Measurements from ENCODE around the gene MRPL12. TPM values are rescaled to one million over a fixed set of nuclear protein-coding genes. Genes with fewer than 3 reads are reported as not detected.

MRPL12 gene
- total RNA-seq, result 232 TPM in 2 replicates

DNA sequence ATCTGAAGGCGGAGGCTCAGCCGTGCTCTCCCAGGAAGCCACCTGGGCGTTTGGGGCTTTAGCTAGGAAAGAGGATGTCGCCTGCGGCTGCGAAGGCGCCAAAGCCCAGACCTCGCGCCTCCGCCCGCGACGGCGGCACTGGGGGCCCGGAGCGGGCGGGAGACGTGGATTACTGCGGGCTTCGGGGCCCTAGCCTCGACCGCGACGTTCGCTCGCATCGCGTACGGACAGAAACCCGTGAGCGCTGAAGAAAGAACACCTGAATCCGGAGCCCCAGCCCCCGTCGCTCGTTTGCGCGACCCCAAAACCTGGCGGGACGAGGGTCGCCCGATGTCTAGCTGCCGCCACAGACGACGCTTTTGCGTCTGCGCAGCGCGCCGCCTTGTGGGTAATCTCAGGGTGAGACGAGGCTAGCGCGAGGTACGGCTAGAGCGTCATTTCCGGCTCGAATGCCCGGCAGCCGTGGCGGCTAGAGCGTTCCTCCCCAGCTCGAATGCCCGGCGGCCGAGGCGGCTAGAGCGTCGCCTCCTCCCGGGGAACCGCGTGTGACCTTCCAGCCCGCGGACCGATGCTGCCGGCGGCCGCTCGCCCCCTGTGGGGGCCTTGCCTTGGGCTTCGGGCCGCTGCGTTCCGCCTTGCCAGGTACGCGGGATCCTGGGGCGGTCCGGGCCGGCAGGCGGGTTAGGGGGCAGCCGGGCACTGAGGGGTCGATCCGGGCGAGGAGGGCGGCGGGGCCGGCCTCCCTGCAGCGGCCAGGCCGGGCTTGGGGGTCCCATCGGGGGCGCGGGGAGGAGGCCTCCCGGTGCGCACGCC, at the start of gene MRPL12:
Gene MRPL12 (plus strand): TSS at position 434 of the 813 bp plus-strand sequence. CDS start 135 bp downstream, at position 569.
- Mint-ChIP-seq H3K9me3 (no peaks in the 10 kb centered on the region), H3K4me3 (peak within 1 kb of the TSS; percentile 98), H3K36me3 (ENCODE audit: low read depth) (peaks cover 51% of the 10 kb centered on the region), H3K4me1 (ENCODE audit: low read depth) (peaks cover 18% of the 10 kb centered on the region), H3K27me3 (ENCODE audit: insufficient read depth) (no peaks in the 10 kb centered on the region), H3K27ac (peak within 1 kb of the TSS; percentile 97)
- intact Hi-C loops (cut with micrococcal nuclease), result loop anchor here (1.0 to 2.0 kb wide), 6 partner anchors 9 to 157 kb away; partner anchors contain the start of genes ARL16, CCDC137, FAAP100 and NPLOC4
- DNase-seq (ENCODE audit: low spot score), result peak; percentile 87

DNA sequence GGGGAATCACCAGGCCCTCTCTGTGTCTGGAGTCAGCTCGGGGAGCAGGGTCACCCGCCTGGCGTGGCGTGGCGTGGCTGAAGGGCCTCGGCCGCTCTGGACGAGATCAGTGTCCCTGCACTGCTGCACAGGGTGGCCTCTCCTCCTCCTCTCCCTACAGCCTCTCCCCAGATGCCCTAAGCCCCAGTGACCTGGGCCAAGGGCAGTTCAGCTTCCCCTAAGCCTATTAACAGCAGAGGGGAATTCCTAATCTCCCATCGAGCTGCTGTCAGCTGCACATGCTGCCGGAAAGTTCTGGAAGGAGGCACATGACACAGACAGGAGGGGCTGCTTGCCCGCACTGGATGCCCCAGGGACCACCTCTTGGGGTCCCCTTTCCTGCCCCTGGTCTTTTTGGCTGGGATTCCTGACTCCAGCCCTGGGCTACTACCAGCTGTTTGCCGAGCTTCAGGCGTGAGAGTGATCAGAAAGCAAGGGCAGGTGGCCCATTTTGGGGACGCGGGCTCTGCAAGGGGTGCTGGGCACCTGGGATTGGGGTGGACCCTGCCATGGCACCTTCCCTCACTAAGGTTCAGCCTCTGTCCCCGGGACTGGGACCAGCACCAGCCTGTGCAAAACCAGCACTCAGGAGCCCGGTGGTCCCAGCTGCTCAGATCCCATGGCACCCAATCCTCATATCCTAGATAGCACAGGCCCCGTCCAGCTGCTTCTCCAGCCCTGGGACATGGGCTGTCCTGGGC, 47.6 kb upstream of the MRPL12 start:
- Mint-ChIP-seq H3K27ac (no peak overlapping the region), H3K27me3 (ENCODE audit: insufficient read depth) (no peaks in the 10 kb centered on the region)
- intact Hi-C loops (cut with micrococcal nuclease), result no loop called here

DNA sequence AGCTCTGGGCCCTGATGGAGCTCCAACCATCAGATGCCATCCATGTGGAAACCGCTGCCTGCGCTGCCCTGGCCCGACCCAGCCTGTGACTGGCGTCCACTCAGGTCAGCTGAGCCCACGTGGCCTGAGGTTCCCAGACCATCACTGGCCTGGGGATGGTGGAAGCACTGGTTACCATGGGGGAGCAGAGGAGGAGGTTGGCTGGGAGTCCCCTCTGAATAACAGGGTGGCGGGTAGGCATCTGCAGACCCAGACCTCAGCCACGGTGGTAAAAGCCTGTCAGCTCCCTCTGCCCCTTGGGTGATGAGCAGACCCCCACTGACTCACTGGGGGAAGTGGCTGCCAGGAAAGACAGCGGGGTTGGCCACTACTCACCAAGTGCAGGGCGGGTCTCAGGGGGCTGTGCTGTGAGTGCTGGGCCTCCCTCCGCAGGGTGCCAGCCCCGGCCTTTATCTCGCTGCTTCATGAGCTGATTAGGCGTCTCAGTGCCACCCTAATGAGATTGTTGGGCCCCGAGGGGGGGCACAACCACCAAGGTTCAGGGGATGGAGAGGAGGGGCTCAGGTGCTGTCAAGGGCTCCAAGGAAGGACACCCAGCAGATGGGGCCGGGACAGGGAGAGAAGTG, 46.9 kb upstream of the MRPL12 start, which contains the start of gene PDE6G:
Gene PDE6G (minus strand): TSS at position 425 of the 626 bp plus-strand sequence. CDS start 3,237 bp downstream, outside the sequence.
- H3K27me3 Mint-ChIP-seq (ENCODE audit: insufficient read depth), result no peaks in the 10 kb centered on the region
- no peaks in the 10 kb centered on the region for H3K9me3 Mint-ChIP-seq
- intact Hi-C loops (cut with micrococcal nuclease), result no loop called here
- H3K4me1 Mint-ChIP-seq (ENCODE audit: low read depth), result peaks cover 20% of the 10 kb centered on the region
- H3K27ac Mint-ChIP-seq, result no peak within 1 kb of the TSS
- H3K4me3 Mint-ChIP-seq, result no peak within 1 kb of the TSS
- DNase-seq (ENCODE audit: low spot score), result no peak
- no peaks in the 10 kb centered on the region for H3K36me3 Mint-ChIP-seq (ENCODE audit: low read depth)

More for the DNA sequence above, 47.6 kb upstream of the MRPL12 start:
- Mint-ChIP-seq H3K4me1 (ENCODE audit: low read depth) (peaks cover 20% of the 10 kb centered on the region), H3K36me3 (ENCODE audit: low read depth) (no peaks in the 10 kb centered on the region), H3K9me3 (no peaks in the 10 kb centered on the region), H3K4me3 (no peak overlapping the region)
- DNase-seq (ENCODE audit: low spot score), result no peak

DNA sequence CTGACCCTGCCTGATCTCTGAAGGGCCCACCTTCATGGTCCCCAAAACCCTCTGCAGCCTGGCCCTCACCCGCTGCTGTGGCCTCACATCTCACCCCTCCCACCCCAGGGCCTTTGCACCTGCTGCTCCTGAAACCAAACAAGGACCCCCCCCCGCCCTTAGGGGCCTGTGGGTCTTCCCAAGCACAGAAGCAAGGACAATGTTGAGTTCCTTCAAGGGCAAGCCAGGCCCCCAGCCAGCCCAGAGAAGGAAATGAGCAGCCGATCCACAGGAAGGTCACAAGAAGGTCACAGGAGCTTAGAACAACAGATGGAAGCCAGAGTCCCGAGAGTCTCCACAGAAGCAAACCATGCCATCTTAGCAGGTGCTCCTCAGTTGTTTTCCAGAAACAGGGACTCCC, 46.3 kb upstream of the MRPL12 start:
- Mint-ChIP-seq H3K36me3 (ENCODE audit: low read depth) (no peaks in the 10 kb centered on the region), H3K9me3 (no peaks in the 10 kb centered on the region), H3K27me3 (ENCODE audit: insufficient read depth) (no peaks in the 10 kb centered on the region), H3K4me1 (ENCODE audit: low read depth) (peaks cover 20% of the 10 kb centered on the region), H3K4me3 (no peak overlapping the region), H3K27ac (no peak overlapping the region)
- intact Hi-C loops (cut with micrococcal nuclease), result no loop called here
- no peak for DNase-seq (ENCODE audit: low spot score)

DNA sequence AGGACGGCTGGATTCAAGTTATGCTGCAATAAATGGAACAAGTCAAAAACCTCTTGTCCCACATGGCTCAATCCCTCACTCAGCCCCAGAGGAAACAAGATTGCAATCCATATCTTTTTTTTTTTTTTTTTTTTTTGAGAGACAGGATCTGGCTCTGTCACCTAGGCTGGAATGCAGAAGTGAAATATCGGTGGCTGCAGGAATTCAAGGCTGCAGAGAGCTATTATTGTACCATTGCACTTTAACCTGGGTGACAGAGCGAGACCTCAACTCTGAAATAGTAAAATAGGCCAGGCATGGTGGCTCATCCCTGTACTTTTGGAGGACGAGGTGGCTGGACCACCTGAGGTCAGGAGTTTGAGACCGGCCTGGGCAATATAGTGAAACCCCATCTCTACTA, 44.1 kb upstream of the MRPL12 start:
- DNase-seq (ENCODE audit: low spot score), result no peak
- intact Hi-C loops (cut with micrococcal nuclease), result no loop called here
- Mint-ChIP-seq H3K36me3 (ENCODE audit: low read depth) (peaks cover 1% of the 10 kb centered on the region), H3K27me3 (ENCODE audit: insufficient read depth) (no peaks in the 10 kb centered on the region), H3K4me3 (no peak overlapping the region), H3K27ac (no peak overlapping the region), H3K4me1 (ENCODE audit: low read depth) (peaks cover 16% of the 10 kb centered on the region), H3K9me3 (no peaks in the 10 kb centered on the region)

DNA sequence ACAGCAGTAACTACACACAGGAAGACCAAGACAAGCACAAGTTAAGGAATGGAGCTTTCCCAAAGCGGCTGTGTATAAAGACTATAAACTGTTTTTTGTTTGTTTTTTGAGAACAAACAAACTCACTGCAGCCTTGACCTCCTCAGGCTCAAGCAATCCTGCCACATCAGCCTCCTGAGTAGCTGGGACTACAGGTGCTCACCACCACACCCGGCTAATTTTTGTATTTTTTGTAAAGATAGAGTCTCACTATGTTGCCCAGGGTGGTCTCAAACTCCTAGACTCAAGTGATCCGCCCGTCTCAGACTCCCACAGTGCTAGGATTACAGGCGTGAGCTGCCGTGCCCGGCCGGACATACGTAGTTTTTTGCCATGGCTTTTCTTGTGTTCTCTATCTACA, 42.7 kb upstream of the MRPL12 start:
- H3K4me3 Mint-ChIP-seq, result no peak overlapping the region
- no peaks in the 10 kb centered on the region for H3K27me3 Mint-ChIP-seq (ENCODE audit: insufficient read depth)
- no peak overlapping the region for H3K27ac Mint-ChIP-seq
- H3K4me1 Mint-ChIP-seq (ENCODE audit: low read depth), result peaks cover 21% of the 10 kb centered on the region
- H3K9me3 Mint-ChIP-seq, result no peaks in the 10 kb centered on the region
- intact Hi-C loops (cut with micrococcal nuclease), result no loop called here
- peaks cover 6% of the 10 kb centered on the region for H3K36me3 Mint-ChIP-seq (ENCODE audit: low read depth)
- DNase-seq (ENCODE audit: low spot score), result no peak

DNA sequence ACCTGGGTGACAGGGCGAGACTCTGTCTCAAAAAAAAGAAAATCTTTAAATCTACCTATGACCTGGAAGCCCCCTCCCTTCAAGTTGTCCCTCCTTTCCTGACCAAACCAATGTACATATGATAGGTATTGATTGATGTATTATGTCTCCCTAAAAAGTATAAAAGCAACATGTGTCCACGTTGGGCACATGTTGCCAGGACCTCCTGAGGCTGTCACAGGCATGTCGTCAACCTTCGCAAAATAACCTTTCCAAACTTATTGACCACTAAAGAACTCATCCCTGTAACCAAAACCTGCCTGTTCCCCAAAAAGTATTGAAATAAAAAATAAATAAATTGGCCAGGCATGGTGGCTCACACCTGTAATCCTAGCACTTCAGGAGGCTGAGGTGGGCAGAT, 41.2 kb upstream of the MRPL12 start:
- no peak overlapping the region for H3K4me3 Mint-ChIP-seq
- H3K9me3 Mint-ChIP-seq, result no peaks in the 10 kb centered on the region
- DNase-seq (ENCODE audit: low spot score), result no peak
- H3K4me1 Mint-ChIP-seq (ENCODE audit: low read depth), result peaks cover 25% of the 10 kb centered on the region
- H3K27ac Mint-ChIP-seq, result no peak overlapping the region
- H3K27me3 Mint-ChIP-seq (ENCODE audit: insufficient read depth), result no peaks in the 10 kb centered on the region
- H3K36me3 Mint-ChIP-seq (ENCODE audit: low read depth), result peaks cover 15% of the 10 kb centered on the region
- intact Hi-C loops (cut with micrococcal nuclease), result no loop called here

DNA sequence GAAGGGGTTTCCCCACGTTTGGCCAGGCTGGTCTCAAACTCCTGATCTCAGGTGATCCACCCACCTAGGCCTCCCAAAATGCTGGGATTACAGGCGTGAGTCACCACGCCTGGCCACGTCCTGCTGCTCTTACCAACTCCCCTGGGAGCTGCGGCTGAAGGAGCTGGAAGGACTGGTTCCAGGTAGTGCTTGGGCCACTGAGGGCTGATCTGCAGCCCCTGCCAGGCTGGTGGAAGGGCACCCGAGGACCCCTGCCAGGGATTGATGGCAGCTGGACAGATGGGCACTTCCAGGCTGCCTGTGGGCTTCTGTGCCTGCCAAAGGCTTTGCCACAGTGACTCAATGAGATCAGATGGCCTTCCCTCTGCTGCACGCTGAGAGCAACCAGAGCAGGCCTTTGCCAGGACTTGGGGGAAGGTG, 39.1 kb upstream of the MRPL12 start:
- peaks cover 32% of the 10 kb centered on the region for H3K4me1 Mint-ChIP-seq (ENCODE audit: low read depth)

DNA sequence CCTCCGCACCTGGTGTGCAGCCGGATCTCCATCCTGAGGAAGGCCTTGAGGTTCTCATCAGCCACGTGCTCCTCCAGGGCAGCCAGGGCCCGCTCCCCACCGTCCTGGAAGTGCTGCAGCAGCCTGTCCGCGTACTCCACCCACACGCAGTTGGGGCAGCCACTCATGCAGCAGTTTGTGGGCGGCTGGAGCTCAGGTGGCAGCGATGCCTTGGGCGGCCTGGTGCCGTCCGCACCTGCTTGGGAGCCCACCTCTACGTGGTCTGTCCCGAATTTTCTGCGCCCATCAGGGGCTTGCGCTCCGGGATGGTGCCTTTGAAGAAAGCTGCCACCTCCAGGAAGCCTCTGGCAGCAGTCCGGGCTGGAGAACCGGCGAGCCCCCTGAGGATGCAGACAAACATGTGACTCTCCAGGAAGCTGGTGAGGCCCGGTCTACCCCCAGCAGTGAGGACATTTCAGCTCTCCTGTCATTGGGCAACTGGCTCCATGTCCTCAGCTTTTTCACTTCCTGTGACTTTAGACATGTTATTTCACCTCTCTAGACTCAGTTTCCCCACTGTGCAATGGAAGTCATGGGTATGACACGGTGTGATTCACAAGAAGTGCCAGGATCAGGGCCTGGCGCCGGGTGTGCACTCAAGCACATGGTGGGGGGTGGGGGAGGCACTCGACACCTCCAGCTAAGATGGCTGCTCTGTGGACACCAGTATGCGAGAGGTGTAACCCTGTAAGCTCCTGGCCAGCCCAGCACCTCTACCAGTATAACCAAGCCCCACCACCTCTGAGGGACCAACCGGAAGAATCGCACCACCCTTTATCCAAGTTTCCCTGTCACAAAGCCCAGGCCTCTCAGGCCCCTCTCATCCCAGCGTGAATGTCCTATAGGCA, 37.7 kb upstream of the MRPL12 start:
- peak overlapping the region; percentile 98 for H3K27ac Mint-ChIP-seq
- peaks cover 32% of the 10 kb centered on the region for H3K4me1 Mint-ChIP-seq (ENCODE audit: low read depth)
- no peaks in the 10 kb centered on the region for H3K9me3 Mint-ChIP-seq
- no peaks in the 10 kb centered on the region for H3K27me3 Mint-ChIP-seq (ENCODE audit: insufficient read depth)
- peak overlapping the region; percentile 99 for H3K4me3 Mint-ChIP-seq
- intact Hi-C loops (cut with micrococcal nuclease), result loop anchor here (1.0 kb wide), 5 partner anchors 18 to 195 kb away; partner anchors contain the start of genes ARL16, MRPL12 and P4HB
- peaks cover 31% of the 10 kb centered on the region for H3K36me3 Mint-ChIP-seq (ENCODE audit: low read depth)
- peak; percentile 30 for DNase-seq (ENCODE audit: low spot score)

More for the DNA sequence above, 39.1 kb upstream of the MRPL12 start:
- H3K27ac Mint-ChIP-seq, result peak overlapping the region; percentile 34
- H3K27me3 Mint-ChIP-seq (ENCODE audit: insufficient read depth), result no peaks in the 10 kb centered on the region
- peaks cover 27% of the 10 kb centered on the region for H3K36me3 Mint-ChIP-seq (ENCODE audit: low read depth)
- intact Hi-C loops (cut with micrococcal nuclease), result no loop called here
- H3K9me3 Mint-ChIP-seq, result no peaks in the 10 kb centered on the region
- peak overlapping the region; percentile 22 for H3K4me3 Mint-ChIP-seq
- DNase-seq (ENCODE audit: low spot score), result no peak

DNA sequence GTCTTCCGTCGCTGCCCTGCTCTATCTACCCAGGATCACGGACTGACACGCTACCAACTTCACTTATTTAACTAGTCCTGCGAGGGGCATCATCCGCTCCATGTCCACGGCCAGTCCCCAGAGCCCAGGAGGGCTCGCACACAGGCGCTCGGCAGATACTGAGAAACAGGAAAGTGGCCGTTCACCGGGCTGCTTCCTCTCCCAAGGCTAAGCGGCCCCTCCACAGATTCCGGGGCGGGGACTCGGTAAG, 37.1 kb upstream of the MRPL12 start:
- no peak for DNase-seq (ENCODE audit: low spot score)
- Mint-ChIP-seq H3K27me3 (ENCODE audit: insufficient read depth) (no peaks in the 10 kb centered on the region), H3K4me1 (ENCODE audit: low read depth) (peaks cover 32% of the 10 kb centered on the region), H3K4me3 (peak overlapping the region; percentile 99), H3K9me3 (no peaks in the 10 kb centered on the region), H3K27ac (peak overlapping the region; percentile 98), H3K36me3 (ENCODE audit: low read depth) (peaks cover 32% of the 10 kb centered on the region)
- intact Hi-C loops (cut with micrococcal nuclease), result loop anchor here (1.0 kb wide), 5 partner anchors 17 to 194 kb away; partner anchors contain the start of genes ARL16, MRPL12 and P4HB

DNA sequence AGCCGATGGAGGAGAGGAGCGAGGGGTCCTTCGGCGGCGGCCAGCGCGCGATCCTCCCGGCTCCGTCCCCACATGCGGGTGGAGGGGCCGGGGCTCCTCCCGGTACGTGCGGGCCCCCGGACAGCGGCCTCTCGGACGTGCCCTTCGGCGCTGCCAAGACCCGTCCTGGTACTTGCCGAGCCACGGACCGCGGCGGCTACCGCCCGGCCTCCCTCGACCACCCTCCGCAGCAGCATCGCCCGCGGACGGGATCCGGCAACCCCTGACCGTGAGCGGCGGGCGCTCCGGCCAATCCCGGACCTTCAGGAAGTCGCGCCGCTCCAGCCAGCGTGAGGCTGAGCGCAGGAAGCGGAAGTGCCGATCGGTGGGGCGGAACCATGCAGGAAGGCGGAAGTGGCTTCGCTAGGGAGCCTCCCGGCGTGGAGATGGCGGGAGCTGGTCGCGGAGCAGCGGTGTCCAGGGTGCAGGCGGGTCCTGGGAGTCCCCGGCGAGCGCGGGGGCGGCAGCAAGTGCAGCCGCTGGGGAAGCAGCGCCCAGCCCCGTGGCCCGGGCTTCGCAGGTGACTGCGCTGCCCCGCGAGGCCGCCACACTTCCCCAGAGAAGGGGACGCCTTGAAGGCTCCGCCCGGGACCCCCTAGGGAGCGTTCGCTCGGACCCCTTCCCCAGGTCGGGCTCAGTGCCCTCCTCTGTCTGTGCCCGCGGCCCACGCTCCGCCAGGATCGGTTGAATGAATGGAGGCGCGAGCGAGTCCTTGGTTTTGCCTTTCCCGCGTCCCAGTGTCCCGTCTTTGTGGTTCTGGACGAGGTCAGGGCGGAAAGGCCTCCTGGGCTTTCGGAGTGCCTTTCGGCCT, 36.6 kb upstream of the MRPL12 start, which contains the start of the genes CCDC137 and OXLD1:
Gene CCDC137 (plus strand): TSS at position 396 of the 850 bp plus-strand sequence. CDS start 30 bp downstream, at position 426.
Gene OXLD1 (minus strand): TSS at position 264 of the 850 bp plus-strand sequence. CDS start 28 bp downstream, at position 236.
- intact Hi-C loops (cut with micrococcal nuclease), result loop anchor here (1.0 kb wide), 5 partner anchors 17 to 194 kb away; partner anchors contain the start of genes ARL16, MRPL12 and P4HB

More for the DNA sequence above, 36.6 kb upstream of the MRPL12 start, which contains the start of the genes CCDC137 and OXLD1:
- peaks cover 32% of the 10 kb centered on the region for H3K4me1 Mint-ChIP-seq (ENCODE audit: low read depth)
- no peaks in the 10 kb centered on the region for H3K27me3 Mint-ChIP-seq (ENCODE audit: insufficient read depth)
- no peaks in the 10 kb centered on the region for H3K9me3 Mint-ChIP-seq
- DNase-seq (ENCODE audit: low spot score), result peak; percentile 93
- peak within 1 kb of the TSS; percentile 98 for H3K27ac Mint-ChIP-seq
- peaks cover 35% of the 10 kb centered on the region for H3K36me3 Mint-ChIP-seq (ENCODE audit: low read depth)
- H3K4me3 Mint-ChIP-seq, result peak within 1 kb of the TSS; percentile 99
